Measurements from ENCODE around the gene CLINT1.

CLINT1 gene

DNA sequence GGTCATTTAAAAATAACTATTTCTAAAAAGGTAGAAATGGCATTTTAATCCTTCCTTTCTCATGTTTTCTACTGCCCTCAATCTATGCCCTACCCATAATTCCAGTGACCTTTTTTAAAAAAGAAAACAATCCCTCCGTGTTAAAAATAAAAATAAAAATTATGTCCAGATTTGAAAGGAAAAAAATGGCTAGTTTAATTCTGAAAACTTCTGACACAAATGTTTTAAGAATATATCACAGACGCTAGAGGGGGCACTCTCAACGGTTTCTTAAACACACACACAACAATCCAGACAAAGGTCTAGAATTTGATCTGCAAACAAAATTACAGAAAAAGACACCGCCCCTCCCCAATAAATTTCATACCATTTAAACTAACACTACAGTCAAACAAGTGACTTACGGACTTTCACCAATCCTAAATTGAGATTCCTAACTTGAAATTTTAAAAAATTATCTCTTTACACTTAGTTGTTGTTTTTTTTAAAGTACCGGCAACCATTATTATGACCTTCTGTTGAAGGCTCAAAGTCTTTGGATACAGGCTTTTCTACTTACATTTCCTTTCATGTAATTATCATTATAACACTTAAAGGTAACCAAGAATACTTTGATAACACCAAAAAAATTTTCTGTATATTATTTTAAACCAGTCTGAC lies 38.2 kb downstream of the CLINT1 start:
- DNase-seq = peak; percentile 29

DNA sequence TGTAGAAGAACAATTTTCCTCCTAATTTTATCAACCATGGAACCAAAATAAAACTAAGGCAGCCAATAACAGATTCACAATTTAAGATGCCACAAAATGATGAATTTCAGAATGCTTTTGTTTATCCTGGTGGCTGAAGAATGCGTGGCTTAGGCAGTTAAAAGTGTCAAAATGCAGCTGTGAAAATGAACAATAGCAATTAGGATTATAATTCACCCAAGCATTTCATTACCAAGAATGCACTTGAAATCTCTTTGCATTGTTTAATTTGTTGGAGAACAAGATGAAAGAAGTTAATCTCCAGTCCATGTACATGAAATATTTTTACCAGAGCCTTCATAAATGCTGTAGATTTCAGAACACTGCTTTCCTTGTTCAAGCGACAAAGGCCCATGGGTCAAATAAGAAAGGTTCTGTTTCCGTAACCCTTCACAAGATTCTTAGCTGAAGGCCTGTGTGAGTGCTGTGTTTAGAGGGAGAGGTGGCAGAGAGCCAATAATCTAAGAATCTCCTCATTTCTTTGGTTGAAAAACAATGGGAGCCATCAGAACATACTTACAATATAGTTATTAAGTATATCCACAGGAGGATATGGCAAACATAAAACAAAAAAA lies 39.3 kb downstream of the CLINT1 start:
- no peak for DNase-seq

DNA sequence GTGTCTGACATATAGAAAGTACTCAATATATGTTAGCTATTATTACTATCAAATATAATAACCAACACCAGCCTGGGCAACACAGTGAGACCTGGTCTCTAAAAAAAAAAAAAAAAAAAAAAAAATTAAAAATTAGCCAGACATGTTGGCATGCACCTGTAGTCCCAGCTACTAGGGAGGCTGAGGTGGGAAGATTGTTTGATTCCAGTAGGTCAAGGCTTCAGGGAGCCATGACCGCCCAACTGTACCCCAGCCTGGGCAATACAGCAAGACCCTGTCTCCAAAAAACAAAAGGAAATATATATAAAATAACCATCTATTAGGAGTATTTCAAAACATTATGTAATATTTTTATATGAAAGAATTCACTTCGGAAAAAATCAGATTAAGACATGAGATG lies 40.6 kb downstream of the CLINT1 start:
- DNase-seq = no peak

DNA sequence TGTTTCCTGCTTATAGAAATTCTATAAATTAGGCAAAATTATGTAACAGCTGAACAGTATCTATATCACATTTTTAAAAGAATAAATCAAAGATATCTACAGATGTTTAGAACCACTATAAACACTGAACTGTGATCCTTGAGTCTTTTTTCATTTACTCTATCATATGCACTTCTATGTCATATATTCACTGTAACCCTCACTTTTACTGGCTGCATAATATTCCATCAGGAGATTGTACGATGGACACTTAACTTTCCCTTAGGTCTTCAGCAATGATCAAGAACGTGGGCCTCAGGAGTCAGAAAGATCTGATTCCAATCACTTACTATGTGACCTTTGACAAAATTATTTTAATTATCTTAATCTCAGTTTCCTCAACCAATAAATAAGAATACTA lies 41.0 kb downstream of the CLINT1 start:
- DNase-seq = no peak

DNA sequence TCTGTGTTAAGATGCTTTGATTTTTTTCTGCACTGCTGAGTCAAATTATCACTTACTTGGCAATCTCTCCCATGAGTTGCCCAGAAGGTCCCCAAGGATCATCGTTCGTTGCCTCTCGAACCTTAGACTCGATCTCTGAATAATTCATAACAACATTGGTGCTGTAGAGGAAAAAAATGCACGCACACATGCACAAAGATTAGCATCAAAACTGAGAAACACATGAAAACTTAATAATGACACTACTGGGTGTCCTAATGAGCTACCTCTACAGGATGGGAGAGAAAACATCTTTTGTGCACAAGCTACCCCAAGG lies 41.6 kb downstream of the CLINT1 start:
- no peak for DNase-seq

DNA sequence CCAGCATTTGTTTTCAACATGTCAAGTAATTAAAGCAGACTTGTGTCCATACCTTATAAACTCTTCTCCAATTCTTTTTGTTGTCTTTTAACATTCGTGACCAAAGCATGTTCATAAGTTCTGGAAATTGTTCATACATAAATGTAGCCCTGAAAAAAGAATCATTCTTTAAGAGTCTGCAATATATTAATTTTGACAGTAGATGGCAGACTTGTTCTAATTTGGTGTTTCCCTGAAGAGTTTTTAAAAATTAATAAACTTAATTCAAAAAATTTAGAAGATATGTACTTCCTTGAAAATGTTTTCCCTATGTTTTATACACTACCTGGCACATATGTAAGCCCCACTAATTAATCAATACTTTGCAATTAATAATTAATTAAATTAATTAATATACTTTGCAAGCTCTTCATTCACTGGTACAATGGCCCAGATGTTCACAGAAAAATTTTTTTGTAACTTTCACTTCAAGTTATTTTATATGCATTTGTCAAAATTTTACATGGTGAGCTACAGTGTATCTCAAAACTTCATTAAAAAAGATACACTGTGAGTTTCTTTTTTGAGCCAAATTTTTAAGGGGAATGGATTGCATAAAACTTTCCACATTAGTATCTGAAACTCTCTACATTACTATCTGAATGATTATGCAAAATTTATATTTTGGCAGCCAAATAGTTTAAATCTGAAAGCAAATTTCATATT lies 42.1 kb downstream of the CLINT1 start:
- DNase-seq = peak; percentile 32

DNA sequence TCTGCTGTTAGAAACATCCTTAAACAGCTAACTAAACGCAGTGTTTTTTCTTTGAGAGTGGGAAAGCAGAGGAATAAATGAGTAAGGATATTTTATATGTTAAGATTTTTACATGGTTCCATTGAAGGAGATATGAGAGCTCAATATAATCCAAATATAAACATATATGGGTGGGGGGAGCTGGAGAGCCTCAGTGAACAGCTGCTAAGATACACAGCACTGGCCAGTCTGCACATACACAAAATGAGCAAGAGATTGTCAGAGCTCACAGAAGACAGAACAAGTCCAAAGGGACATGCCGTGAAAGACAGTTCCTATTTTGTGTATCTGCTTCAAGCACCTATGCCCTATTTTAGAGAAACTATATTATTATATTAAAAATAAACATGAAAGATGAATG lies 46.9 kb downstream of the CLINT1 start:
- no peak for DNase-seq

DNA sequence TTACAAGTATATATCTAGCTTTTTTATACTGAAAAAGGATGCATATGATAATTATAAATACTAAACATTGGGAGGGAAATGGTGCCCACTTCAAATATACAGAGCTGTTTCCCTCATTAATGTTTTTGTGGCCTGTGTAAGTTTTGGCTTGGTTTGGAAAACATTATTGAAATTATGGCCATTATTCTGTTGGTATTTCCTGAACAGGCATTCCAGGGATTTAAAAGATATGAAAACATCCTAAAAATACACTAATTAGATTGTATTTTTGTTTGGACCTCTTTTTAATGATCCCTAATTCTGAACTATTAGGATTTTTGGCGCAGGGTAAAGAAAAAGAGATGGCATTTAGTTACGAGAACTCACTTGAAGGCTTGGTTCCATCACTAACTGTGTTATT lies 50.9 kb downstream of the CLINT1 start:
- DNase-seq = no peak

DNA sequence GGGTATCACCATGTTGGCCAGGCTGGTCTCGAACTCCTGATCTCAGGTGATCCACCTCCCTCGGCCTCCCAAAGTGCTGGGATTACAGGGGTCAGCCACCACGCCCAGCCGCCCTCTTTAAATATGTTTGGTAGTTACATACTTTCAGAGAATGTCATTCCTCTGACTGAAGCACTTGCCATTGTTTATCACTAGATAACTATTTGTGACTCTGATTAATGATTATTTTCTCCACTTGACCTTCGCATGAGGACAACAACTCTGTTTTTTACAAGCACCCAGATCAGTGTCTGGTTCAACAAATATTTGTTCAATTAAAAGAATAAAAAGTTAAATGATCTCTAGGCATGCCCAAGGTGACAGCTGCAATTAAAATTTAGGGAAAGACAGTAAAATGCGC lies 56.2 kb downstream of the CLINT1 start:
- no peak for DNase-seq

DNA sequence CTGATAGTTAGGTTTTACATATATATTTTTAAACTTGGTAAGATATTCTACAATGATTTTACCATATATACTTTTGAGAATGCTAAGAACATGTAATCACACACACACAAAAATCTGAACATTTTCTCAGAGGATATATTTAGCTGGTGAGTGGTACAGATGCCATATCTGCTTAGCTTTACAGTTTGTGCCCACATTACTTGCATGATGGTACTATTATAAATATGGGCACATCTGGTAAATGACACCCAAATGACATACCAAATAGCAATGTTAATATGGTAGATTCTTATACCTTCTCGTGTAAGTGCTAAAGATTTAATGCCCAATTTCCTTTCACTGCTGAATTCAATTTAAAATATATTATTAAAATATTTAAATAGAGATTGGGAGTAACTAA lies 58.8 kb downstream of the CLINT1 start:
- no peak for DNase-seq

DNA sequence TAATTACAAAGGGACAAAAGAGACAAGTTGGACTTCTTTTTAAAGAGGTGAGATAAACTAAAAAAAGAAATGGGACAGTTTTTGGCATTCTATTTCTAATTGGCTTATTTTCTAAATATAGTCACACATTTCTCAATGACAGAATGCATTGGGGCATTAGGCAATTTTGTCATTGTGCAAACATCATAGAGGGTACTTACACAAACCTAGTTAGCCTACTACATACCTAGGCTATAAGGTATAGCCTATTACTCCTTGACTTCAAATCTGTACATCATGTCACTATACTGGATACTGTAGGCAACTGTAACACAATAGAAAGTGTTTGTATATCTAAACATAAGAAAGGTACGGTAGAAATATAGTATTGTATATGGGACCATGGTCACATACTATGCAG lies 59.4 kb downstream of the CLINT1 start:
- peak; percentile 29 for DNase-seq

DNA sequence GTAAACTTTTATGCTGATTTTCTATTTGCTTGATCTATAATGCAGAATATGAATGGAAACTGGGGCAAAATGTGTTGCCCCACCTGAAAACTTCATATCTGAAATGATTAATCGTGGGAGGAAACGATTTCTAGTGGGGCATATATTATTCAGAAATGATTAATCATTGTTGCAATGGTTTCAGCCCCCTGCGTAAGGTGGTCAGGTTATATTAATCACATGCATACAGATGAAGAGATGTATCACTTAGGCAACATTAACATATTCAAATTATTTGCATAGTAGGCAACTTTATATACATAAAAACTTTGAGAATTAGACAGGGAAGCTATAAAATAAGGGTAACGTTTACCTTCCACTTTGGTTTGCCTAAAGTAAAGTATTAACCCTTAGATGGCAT lies 65.6 kb downstream of the CLINT1 start:
- DNase-seq = no peak

DNA sequence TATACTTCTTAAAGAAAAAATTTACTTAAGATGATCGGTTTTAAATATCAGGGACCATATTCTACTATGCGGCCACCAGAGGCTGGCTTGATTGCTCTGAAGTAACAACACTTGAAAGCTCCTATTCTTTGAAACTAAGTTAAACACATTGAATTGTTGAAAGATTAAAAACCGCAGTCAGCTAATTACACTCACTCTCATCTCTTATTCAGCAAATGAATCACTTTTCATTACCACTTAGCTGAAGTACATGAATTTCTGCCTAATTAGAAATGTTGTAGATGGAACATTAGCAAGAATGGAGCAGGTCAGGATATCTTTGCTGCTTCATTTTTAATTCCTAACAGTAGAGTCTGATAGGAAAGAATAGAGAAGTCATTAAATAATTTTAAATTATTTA lies 73.1 kb downstream of the CLINT1 start:
- DNase-seq = no peak

DNA sequence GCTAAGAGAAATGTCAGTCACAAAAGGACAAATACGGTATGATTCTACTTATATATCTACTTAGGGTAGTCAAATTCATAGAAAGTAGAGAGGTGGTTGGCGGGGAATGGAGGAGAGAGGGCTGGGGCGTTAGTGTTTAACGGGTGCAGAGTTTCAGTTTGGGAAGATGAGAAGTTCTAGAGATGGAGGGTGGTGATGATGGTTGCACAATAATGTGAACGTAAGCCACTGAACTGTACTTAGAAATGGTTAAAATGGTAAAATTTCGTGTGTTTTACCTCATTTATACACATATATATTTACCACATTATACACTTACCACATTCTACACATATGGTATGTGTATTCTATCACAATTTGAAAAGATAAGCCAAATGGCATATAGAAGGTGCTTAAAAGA lies 79.7 kb downstream of the CLINT1 start:
- DNase-seq = peak; percentile 8

DNA sequence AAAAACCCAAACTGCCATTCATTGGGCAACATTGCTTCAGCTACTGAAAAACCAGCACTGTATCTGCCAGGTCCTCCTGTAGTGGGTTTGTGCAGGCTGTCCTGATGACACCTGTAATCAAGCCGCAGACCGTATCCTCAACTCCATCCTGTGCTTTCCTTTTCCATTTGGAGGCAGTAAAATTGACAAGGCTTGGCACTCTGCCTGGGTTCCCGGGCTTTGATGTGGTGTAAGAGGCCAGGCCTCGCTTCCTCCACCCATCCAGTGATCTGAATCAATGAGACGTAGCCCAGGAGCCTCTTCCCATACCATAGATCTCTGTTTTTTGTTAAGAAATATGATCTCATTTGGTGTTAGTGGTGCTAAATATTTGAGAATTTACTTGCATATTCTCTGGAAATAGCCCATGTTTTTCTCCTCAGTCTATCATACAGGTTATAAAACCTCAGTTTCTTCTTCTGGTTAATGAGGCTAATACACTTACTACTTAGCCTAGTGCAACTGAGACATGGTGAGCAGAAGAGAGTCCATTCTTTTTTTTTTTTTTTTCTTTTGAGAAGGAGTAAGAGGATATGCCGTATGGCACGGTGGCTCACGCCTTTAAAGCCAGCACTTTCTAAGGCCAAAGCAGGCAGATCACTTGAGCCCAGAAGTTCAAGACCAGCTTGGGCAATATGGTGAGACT lies 80.7 kb downstream of the CLINT1 start:
- no peak for DNase-seq

DNA sequence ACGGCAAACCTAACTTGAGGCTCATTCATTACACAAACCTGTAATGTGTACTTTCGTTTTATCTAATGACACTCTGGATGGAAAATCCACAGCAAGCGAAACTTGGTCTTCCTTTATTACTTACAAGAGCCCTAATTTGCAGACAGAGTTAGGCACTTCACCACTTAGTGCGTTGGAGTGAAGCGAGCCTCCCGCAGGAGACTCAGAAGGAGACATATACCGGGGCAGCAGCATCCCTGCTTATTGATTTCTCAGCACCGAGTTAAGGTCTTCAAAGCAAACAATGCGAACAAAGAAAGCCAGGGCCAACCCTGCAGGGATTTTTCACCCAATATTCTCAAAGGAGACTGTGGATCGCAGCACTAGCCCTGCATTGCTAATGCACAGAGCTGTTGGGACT lies 86.8 kb downstream of the CLINT1 start:
- DNase-seq = no peak

DNA sequence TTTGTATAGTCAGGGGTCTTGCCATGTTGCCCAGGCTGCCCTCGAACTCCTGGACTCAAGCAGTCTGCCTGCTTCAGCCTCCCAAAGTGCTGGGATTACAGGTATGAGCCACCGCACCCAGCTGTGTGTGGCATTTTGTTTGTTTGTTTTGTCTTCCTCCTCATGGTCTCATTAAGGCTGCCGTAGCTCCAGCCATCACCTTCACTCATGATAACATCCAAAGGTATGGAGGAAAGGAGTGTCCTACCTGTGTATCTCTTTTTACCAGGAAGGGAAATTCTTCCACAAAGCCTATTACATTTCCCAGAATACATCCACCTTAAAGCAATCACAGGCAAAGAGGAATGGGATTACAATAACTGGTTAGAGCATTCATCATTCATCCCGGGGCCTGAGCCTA lies 88.3 kb downstream of the CLINT1 start:
- DNase-seq = no peak

DNA sequence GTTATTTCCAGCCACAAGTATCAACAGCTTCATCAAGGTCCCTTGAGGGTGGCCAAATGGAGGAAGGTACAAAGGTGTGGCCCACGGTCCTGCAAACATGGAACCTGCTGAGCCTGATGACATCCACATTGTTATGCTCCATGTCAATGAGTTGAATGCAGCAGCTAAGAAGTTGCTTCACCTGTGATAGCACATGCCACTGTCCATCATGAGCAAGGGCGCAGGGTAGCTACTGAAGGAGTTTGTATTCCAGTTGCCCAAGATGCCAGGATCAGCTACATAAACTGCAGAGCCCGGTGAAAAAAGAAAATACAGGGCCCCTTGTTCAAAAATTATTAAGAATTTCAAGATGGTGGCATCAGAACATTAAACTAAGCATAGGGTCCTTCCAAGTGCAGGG lies 91.3 kb downstream of the CLINT1 start:
- DNase-seq = no peak

DNA sequence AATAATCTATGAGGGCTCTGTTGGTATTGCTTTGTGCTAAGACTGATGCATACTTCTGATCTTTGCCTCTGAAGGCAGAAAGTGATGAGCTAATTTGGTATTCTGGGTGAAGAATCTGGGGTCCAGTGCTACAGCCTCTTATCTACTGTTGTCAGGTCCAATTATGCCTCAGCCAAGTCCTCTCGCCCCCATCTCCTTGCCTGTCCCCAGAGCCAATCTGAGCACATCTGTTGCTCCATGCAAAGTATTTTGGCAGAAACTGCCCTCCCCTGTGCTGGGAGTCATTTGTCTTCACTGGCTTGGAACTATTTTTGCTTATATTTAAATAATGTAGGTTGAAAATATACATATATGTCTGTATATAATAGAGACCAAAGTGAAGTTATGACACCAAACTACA lies 92.0 kb downstream of the CLINT1 start:
- DNase-seq = no peak

DNA sequence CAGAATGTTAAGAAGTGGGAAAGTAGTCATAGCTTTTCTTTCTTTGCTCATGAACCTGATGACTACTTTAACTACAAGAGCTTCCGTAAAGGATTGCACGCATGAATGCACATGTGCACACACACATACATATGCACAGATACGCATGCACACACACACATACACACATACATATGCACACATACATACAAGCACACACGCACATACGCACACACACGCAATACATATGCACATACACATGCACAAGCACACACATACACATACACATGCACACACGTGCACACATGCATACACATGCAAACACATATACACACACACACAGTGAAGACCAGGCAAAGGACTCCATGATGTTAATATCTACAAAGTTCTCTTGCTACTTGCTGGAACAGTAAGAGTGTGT lies 92.5 kb downstream of the CLINT1 start:
- no peak for DNase-seq

DNA sequence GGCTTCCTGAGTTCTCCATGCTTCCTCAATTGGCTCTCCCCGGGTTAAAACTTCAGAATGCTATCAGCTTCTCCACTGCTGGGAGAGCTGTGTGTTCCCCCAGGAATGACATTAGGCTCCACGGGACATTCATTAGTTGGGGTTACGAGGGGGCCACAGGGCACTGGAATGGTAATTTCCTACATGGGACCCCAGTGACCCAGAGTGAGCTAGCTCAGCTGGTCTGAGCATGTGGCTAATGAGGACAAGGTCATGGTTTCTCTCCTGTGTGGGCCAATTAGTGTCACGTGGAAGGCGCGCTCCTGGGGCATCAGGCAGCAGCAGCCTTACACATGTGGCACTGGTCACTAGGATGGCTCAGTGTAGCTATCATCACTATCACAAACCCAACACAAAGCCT lies 94.4 kb downstream of the CLINT1 start:
- no peak for DNase-seq

DNA sequence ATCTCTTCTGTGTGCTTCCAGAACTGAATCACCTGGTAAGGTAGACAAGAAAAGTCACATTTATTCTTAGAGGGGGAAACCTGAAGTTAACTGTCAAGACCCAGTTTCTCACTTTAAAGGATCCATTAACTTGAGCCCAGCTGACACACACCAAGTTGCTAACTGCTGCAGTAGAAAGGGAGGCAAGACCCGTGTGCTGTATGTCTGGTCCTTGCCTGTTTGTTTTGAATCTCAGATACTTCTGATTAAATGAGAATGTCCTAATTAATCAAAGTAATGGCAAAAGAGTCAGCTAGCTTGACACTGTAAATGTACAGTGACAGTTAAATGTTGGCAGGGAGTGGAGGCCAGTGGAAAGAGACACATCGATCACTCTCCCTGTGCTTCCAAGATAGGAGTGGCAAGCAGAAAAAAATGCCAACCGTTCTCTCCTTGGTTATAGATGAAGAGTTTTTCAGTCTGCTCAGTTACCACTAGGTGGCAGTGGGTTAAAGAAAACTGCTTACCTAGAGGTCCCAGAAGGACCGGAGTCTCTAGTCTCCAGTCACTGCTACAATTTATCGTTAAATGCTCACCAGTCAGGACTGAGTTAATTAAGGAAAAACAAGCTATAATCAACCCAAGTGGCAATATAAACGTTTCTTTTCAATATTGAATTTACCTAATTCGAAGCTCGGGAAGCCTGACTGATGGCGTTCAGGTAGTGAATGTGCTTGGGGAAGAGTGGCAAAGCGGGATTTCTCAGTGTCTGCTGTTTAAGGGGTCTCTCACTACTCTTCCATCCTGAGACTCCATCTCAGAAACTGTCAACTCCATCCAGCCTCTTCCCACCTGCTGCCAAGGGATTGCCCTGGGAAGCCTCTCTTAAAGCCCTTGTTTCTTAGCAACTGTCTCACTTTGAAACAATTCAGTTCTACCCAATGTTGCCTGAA lies 97.0 kb downstream of the CLINT1 start:
- peak; percentile 46 for DNase-seq

DNA sequence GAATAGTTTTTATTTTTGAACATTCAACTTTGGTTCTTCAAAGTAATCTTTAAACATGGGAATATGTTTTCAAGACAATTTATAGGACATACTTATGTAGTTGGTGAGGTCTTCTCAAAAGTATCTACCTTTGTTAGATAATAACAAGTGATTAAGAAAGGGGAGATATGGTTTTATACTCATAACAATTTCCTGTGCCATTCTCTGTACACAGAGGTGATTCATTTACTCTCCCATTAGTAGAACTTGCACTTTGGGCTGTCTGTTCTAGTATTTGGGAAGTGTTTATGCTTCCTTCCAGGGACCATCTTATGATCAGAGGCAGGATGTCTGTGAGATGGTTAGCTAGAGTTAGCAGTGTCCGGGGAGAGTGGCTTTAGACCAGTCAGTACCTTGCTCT lies 100.2 kb downstream of the CLINT1 start:
- DNase-seq = no peak
